ENCODE results near the gene OR2M2.

The OR2M2 gene

DNA sequence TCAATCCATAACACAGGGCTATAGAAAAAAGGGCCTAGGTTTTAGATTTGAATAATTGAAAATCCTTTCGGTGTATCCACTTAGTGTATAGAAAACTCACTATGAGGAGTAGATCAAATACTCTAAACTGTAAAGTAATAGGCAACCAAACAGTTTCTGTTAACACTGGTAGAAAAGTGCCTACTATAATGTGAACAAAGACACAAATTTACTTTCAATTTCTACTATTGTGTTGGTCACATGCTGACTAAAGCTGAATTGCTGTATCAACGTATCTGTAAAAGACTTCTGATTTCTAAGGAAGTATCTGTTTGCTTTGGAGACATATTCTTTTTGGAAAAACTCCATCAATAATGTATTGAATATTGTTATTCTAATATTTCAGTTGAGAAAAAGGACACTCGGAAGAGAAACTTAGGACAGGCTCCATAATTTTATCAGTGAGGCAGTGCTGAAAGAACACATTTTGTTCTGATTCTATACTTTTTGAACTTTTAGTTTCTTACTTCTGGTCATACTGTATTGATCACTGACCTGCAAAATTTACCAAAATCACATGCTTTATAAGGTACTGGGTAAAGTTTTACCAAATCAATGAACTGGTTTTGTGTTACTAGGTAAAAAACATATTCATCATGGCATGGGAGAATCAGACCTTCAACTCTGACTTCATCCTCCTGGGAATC lies 30.0 kb upstream of the OR2M2 start, which contains the start of gene OR2M5:
Gene OR2M5 (plus strand): TSS at position 636 of the 686 bp plus-strand sequence. CDS start 0 bp downstream, at position 636.
- TF ChIP-seq NFIC (IDR thresholded peaks at IDR 0.05) (no peak), CREB1 (IDR thresholded peaks at IDR 0.05; ENCODE audit: low read depth) (no peak), EGR1 (IDR thresholded peaks at IDR 0.05) (no peak), RAD21 (IDR thresholded peaks at IDR 0.05; ENCODE audit: low read depth) (no peak), YY1 (IDR thresholded peaks at IDR 0.05; ENCODE audit: low read depth) (no peak), TCF12 (IDR thresholded peaks at IDR 0.05; ENCODE audit: low read depth) (no peak), FOXM1 (IDR thresholded peaks at IDR 0.05; ENCODE audit: borderline replicate concordance, low read depth) (no peak), TEAD4 (IDR thresholded peaks at IDR 0.05) (no peak), ZBTB7A (IDR thresholded peaks at IDR 0.05; ENCODE audit: low read depth) (no peak), TAF1 (IDR thresholded peaks at IDR 0.05; ENCODE audit: low read depth) (no peak), CEBPB (IDR thresholded peaks at IDR 0.05) (no peak), EP300 (IDR thresholded peaks at IDR 0.05; ENCODE audit: borderline replicate concordance) (no peak)
- TF ChIP-seq, protein P1, sequence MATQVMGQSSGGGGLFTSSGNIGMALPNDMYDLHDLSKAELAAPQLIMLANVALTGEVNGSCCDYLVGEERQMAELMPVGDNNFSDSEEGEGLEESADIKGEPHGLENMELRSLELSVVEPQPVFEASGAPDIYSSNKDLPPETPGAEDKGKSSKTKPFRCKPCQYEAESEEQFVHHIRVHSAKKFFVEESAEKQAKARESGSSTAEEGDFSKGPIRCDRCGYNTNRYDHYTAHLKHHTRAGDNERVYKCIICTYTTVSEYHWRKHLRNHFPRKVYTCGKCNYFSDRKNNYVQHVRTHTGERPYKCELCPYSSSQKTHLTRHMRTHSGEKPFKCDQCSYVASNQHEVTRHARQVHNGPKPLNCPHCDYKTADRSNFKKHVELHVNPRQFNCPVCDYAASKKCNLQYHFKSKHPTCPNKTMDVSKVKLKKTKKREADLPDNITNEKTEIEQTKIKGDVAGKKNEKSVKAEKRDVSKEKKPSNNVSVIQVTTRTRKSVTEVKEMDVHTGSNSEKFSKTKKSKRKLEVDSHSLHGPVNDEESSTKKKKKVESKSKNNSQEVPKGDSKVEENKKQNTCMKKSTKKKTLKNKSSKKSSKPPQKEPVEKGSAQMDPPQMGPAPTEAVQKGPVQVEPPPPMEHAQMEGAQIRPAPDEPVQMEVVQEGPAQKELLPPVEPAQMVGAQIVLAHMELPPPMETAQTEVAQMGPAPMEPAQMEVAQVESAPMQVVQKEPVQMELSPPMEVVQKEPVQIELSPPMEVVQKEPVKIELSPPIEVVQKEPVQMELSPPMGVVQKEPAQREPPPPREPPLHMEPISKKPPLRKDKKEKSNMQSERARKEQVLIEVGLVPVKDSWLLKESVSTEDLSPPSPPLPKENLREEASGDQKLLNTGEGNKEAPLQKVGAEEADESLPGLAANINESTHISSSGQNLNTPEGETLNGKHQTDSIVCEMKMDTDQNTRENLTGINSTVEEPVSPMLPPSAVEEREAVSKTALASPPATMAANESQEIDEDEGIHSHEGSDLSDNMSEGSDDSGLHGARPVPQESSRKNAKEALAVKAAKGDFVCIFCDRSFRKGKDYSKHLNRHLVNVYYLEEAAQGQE (IDR thresholded peaks at IDR 0.05; ENCODE audit: low read depth) = no peak
- TF ChIP-seq, protein P2, sequence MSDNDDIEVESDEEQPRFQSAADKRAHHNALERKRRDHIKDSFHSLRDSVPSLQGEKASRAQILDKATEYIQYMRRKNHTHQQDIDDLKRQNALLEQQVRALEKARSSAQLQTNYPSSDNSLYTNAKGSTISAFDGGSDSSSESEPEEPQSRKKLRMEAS (IDR thresholded peaks at IDR 0.05) = no peak
- TF ChIP-seq, protein P3, sequence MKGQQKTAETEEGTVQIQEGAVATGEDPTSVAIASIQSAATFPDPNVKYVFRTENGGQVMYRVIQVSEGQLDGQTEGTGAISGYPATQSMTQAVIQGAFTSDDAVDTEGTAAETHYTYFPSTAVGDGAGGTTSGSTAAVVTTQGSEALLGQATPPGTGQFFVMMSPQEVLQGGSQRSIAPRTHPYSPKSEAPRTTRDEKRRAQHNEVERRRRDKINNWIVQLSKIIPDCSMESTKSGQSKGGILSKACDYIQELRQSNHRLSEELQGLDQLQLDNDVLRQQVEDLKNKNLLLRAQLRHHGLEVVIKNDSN (IDR thresholded peaks at IDR 0.05) = no peak

DNA sequence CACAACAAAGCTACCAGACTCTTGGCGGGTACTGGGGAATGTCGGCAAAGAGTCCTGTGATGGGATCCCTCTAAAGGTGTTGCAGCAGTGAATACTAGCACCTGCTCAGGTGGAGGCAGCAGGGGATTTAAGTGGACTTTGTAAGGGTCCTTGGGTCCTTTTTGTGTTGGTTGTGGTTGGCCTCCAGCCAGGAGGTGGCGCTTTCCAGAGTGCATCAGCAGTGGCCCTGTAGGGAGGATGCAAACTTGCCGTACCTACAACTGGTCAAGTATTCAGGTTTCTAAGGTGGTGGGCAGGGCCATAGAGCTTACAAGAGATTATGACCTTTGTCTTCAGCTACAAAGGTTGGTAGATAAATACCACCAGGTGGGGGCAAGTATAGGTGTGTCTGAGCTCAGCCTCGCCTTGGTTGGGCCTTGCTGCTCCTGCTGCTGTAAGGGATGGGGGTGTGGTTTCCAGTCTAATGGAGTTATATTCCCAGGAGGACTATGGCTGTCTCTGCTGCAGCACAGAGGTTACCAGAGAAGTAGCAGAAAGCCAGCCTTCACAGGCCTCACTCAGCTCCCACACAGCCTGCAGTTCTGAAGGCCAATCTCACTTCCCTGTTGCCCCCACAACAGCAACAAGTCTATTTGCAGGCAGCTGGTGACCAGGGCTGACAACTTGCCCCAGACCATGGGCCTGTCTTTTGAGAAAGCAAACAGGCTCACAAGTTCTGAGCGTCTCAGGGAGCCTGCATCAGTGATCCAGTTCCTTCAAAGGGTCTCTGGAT lies 22.4 kb upstream of the OR2M2 start:
- TF ChIP-seq TCF12 (IDR thresholded peaks at IDR 0.05; ENCODE audit: low read depth) (no peak), CREB1 (IDR thresholded peaks at IDR 0.05; ENCODE audit: low read depth) (no peak), RAD21 (IDR thresholded peaks at IDR 0.05; ENCODE audit: low read depth) (no peak), FOXM1 (IDR thresholded peaks at IDR 0.05; ENCODE audit: borderline replicate concordance, low read depth) (no peak), EP300 (IDR thresholded peaks at IDR 0.05; ENCODE audit: borderline replicate concordance) (no peak), TAF1 (IDR thresholded peaks at IDR 0.05; ENCODE audit: low read depth) (no peak), TEAD4 (IDR thresholded peaks at IDR 0.05) (no peak), NFIC (IDR thresholded peaks at IDR 0.05) (no peak), EGR1 (IDR thresholded peaks at IDR 0.05) (no peak), YY1 (IDR thresholded peaks at IDR 0.05; ENCODE audit: low read depth) (no peak), ZBTB7A (IDR thresholded peaks at IDR 0.05; ENCODE audit: low read depth) (no peak), CEBPB (IDR thresholded peaks at IDR 0.05) (no peak)
- TF ChIP-seq, protein P1 (IDR thresholded peaks at IDR 0.05; ENCODE audit: low read depth) = no peak
- TF ChIP-seq, protein P2 (IDR thresholded peaks at IDR 0.05) = no peak
- TF ChIP-seq, protein P3 (IDR thresholded peaks at IDR 0.05) = no peak

DNA sequence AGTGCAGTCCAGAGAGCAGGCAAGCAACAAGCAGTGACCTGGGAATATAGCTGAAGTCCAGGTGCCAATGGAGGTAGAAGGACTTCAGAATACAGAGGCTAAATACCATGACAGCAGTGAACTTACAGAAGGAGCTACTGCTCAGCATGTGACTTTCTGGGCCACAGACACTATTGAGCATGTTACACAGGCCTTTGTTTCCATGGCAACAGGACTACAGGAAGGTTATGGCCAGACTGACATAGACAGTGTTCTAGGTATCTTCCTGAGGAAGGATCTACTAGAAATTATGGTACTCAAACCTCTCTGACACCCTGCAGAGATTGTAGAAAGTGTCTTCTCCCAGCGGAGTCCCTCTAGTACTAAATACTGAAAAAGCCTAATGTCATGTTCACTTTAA lies 18.7 kb upstream of the OR2M2 start:
- TF ChIP-seq ZBTB7A (IDR thresholded peaks at IDR 0.05; ENCODE audit: low read depth) = no peak

DNA sequence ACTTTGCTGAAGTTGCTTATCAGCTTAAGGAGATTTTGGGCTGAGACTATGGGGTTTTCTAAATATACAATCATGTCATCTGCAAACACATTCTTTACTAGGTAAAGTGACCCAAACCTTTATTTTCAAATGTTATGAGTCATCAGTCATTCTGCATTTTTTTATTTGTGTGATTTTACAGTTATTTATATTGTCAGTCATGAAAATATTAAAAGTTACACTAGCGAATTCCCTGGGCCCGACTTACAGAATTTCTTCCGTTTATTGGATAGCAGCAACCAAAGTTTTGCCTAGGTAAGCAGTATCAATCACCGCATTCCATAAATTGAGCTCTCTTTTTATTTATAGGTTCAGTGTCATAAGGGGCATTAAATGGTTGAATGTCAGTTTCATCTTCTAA lies 15.9 kb upstream of the OR2M2 start:
- TF ChIP-seq, protein P3 (IDR thresholded peaks at IDR 0.05) = no peak
- TF ChIP-seq YY1 (IDR thresholded peaks at IDR 0.05; ENCODE audit: low read depth) = no peak
- no peak for TF ChIP-seq TCF12 (IDR thresholded peaks at IDR 0.05; ENCODE audit: low read depth)
- TF ChIP-seq CREB1 (IDR thresholded peaks at IDR 0.05; ENCODE audit: low read depth) = no peak
- no peak for TF ChIP-seq EGR1 (IDR thresholded peaks at IDR 0.05)
- TF ChIP-seq CEBPB (IDR thresholded peaks at IDR 0.05) = no peak
- TF ChIP-seq RAD21 (IDR thresholded peaks at IDR 0.05; ENCODE audit: low read depth) = no peak
- TF ChIP-seq EP300 (IDR thresholded peaks at IDR 0.05; ENCODE audit: borderline replicate concordance) = no peak
- no peak for TF ChIP-seq ZBTB7A (IDR thresholded peaks at IDR 0.05; ENCODE audit: low read depth)
- TF ChIP-seq FOXM1 (IDR thresholded peaks at IDR 0.05; ENCODE audit: borderline replicate concordance, low read depth) = no peak
- TF ChIP-seq, protein P1 (IDR thresholded peaks at IDR 0.05; ENCODE audit: low read depth) = no peak
- TF ChIP-seq TEAD4 (IDR thresholded peaks at IDR 0.05) = no peak
- TF ChIP-seq NFIC (IDR thresholded peaks at IDR 0.05) = no peak
- TF ChIP-seq TAF1 (IDR thresholded peaks at IDR 0.05; ENCODE audit: low read depth) = no peak
- TF ChIP-seq, protein P2 (IDR thresholded peaks at IDR 0.05) = no peak
